ENCODE measurements around the gene IRAK1. TPM values are rescaled to one million over a fixed set of nuclear protein-coding genes. Genes with fewer than 3 reads are reported as not detected.
"Not testable (repeated sequence)": the region's sequence is repeated elsewhere in the genome, so short reads cannot be mapped to it uniquely, and the experiment has no call there.

Gene IRAK1
- total RNA-seq, 2 donors from 2014 or later: 47.2 to 58.6 TPM

DNA sequence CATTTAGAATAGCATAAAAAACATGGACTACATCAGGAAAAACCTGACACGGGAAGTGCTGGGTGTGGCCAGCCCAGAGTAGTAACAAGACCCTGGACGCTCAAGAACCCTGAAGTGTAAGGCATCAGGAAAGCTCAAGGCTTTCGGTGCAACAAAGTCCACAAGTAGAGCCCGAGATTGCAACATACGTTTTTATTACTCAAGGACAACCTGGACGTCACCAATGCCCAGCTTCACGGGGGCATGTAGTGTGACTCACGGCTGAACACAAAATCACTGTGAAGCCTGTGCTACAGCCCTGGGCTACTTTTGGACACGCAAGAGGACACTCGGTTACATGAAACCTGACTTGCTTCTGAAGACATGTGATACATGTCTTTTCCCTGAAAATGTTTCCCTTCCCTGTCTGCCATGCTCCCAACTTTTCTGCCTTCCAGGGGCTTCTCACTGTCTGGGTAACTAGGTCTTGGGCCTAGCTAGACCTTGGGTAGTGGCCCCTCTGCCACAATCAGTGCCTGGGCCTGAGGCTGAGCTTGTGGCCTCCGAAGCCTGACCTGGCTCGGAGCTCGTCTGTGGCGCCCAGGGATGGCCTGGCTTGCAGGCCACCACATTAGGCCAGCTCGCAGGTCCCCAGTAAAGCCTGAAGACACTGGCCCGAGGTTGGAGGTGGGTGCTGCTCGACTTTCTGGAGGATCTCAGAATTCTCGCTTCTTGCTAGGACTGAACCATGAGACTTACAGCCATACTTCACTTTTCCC is 9.2 kb downstream of the IRAK1 start:
- intact Hi-C loops (cut with DNase I): no loop called here
- DNase-seq: no peak
- ATAC-seq: no peak

DNA sequence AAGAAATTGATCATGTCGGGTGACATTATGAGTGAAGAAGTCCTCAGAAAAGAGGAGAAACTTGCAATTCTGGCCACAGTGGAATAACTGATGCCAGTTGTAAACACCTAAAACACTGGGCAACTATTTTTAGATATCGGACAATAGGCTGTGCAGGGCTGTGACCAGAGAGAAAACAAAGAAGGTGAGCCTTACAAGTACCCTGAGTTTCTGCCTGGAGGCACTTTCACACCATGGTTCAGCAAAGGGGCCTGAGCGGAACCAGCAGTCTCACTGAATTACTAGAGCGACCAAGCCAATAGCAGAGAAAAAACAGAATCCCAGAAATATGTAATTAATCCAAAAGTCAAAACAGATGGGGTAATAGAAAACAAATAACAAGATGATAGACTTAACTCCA is 11.2 kb downstream of the IRAK1 start:
- ATAC-seq: no peak
- intact Hi-C loops (cut with DNase I): no loop called here

DNA sequence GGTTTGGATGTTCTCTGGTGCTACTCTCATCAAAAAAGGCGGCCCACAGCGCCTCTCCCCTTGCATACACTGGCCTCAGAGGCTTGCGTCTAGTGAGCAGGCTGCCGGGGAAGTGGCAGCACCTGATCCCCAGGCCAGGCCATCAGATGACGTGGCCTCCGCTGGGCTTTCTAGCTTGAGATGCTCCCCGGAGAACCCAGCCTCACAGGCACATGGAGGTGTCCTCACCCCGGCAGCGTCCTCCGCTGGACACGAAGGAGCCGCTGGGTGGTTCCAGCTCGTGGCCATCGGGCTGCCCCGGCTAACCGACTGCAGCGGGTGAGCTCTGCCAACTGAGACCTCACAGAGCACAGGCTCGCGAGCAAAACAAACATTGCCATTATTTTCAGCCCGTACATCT is 12.8 kb downstream of the IRAK1 start:
- intact Hi-C loops (cut with DNase I): no loop called here
- ATAC-seq (no peak), DNase-seq (no peak)

More for the DNA sequence above, 11.2 kb downstream of the IRAK1 start:
- no peak for DNase-seq

DNA sequence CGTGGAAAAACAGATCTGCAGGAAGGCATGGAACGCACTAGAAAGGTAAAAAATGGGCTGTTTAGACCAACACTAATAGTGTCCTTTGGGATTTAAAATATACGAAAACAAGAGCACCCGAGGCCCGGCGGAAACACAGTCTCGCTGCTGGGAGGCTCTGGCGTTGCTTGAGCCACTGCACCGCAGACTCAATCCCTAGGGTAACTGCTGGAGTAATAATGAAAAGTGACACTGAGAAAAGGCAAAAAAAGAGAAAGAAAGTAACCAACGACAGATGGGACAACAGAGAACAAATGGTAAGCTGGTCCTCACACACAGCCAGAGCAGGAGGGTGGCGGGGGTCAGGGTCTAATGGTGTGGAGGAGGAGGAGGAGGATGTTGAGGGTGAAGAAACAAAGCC is 15.4 kb downstream of the IRAK1 start:
- DNase-seq (no peak), ATAC-seq (no peak)
- intact Hi-C loops (cut with DNase I): no loop called here

DNA sequence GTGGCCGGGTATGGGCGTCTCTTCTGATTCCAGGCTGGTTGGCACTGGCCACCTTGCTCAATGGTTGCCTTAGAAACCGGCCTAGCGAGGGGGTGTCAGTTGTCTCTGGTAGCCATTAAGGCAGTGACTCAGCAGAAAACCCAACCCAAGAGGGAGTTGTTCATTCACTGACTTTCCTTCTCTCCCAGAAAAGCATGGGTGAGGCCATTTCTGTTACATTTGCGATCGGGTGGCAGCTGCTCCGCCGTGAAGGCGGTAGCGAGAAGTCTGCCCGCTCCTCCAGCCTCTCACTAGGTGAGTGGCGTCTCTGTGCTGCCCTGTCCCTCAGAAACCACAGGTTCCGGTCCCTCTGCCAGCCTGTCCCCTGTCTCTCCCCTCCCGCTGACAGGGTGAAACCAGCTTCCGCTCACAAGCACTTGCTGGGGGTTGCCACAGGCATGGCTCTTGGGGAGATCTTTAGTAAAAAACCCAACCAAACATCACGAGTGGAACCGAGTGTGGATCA is 17.4 kb downstream of the IRAK1 start:
- no peak for DNase-seq
- intact Hi-C loops (cut with DNase I): no loop called here
- ATAC-seq: peak; percentile 49 to 67

DNA sequence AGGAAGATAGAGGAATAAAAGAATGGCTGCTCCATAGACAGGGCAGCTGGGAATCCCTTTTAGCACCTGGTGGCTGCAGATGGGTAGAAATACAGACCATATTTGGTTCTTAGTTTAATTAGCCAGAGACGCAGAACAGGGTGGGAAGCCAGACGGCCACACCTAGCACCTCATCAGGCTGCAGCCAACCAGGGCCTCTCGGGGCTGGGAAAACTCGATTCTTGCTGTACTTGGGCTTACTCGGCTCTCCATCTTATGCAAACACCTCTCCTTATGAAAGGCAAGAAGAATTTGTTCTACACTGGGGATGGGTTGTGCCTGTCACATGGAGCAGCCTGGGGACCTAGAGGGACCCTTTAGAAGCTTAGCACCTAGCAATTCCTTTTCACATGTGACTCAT is 19.7 kb downstream of the IRAK1 start:
- ATAC-seq (peak in 1 of 2 donors; percentile 40), DNase-seq (no peak)
- intact Hi-C loops (cut with DNase I): no loop called here

DNA sequence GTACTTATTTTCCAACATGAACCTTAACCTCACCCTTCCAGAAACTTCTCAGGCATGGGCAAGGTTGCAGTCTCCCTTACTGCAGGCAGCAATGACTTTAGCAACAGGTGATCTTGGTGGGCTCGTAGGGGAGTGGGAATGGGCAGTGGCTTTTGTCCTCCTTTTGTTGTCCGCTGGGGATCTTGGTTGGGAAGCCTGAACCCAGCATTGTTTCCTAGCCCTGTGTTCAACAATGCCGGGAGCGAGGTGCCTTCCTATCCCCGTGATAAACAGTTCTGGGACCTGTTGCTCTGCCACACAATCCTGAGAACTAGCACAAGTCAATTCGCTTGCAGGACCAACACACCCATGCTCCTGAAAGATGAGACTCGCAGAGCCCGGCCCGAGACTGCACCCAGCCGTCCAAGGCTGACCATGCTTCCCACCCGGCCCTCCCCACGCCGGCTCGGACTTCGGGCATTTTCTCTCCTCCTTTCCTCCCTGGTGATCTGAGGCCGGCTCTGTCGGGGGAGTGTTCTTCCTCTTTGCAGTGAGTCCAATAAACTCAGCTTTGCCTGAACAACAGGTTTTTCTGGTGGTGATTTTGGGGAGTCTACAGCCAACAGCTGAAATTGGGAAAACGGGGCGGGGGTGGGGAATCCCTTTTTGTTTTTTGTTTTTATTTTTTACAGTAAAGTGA is 20.2 kb downstream of the IRAK1 start:
- peak in 1 of 2 donors; percentile 13 for ATAC-seq
- intact Hi-C loops (cut with DNase I): no loop called here
- no peak for DNase-seq

DNA sequence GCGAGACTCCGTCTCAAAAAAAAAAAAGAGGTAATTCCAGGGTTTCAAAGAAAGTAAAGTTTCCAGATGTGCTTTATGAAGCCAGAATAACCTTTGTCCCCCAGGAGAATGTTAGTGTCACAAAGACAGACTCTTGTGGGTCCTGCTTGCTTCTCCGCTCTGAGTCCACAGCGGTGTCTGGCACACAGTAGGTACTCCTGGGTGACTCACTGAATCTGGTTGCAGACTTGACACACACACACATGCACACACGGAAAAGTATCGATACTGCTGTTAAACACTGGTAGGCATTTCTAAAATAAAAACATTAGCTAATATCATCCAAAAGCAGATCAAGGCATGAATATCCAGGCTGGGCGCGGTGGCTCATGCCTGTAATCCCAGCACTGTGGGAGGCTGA is 24.2 kb downstream of the IRAK1 start:
- intact Hi-C loops (cut with DNase I): no loop called here
- ATAC-seq (no peak), DNase-seq (no peak)

DNA sequence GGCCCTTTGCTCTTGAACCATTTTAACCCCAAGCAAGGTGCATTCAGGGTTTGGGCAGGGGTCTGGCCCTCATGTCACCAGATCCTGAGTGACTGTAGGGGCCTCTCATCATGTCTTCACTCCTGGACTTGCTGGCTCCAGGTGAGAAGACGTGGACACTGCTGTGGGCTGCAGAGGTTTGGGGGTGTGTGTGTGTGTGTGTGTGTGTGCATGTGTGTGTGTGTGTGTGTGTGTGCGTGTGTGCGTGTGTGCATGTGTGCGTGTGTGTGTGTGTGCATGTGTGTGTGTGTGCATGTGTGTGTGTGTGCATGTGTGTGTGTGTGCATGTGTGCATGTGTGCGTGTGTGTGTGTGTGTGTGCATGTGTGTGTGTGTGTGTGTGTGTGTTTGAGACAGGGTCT is 25.3 kb downstream of the IRAK1 start:
- DNase-seq; intact Hi-C loops (cut with DNase I); ATAC-seq: not testable (repeated sequence)

DNA sequence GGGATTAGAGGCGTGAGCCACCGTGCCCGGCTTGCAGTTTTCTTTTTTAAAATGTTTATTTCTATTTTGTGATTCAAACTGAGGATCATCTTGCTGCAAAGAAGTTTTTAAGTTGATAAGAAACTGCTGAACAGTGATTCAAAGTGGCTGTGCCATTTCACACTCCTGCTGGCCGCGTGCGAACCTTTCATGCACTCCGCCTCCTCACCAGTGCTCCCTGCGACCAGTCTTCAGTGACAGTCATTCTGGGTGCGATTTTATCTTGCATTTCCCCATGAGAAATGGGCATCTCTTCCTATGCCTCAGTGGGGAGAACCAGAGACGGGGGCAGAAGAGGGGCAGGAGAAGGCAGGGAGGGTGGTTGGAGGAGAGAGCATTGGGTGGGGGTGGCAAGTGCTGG is 25.7 kb downstream of the IRAK1 start:
- no peak for DNase-seq
- intact Hi-C loops (cut with DNase I): no loop called here
- no peak for ATAC-seq

DNA sequence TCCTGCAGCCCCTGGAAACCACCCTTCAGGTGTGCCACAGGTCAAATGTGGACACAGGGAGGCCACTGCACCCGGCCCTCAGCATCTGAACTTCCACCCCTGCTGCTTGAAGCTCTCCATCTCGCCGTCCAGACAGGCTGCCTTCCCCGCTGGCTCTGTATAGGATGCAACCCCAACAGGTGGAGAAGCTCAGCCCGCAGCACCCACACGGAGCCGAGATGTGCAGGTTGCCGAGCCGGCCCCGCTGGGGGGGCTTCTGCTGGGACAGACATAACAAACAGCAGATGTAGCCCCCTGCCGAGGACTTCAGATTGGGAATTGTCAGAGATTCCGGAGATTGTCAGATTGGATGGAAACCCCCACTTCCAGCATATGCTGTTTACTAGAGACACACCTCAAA is 26.6 kb downstream of the IRAK1 start:
- DNase-seq: no peak
- intact Hi-C loops (cut with DNase I): no loop called here
- ATAC-seq: no peak

DNA sequence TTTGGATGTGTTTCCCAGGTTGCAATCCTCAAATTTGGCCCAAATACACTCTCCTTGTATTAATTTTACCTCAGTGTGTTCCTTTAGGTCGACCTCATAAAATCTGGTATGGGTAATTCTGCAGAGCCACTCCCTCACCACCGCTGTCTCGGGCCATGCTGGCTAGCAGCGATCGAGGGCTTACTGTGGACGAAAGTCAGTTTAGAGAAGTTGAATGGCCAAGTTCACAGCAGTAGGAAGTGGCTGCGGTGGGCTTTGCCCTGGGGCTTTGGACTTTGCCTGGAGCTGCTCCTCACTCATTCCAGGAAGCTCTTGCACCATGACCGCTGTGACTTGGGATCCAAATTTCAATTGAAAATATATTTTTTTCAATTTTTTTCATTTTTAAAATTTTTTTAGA is 27.5 kb downstream of the IRAK1 start:
- no peak for ATAC-seq
- DNase-seq: no peak
- intact Hi-C loops (cut with DNase I): no loop called here

DNA sequence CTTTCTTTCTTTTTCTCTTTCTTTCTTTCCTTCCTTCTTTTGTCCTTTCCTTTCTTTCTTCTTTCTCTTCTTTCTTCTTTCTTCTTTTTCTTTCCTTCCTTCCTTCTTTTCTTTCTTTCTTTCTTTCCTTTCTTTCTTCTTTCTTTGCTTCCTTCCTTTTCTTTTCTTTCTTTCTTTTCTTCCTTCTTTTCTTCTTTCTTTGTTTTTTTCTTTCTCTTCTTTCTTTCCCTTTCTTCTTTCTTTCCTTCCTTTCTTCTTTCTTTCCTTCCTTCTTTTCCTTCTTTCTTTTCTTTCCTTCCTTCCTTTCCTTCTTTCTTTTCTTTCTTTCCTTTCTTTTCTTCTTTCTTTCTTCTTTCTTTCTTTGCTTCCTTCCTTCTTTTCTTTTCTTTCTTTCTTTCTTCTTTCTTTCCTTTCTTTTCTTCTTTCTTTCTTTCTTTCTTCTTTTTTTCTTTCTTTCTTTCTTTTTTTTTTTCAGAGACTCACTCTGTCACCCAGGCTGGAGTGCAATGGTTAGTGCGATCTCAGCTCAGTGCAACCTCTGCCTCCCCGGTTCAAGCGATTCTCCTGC is 28.6 kb downstream of the IRAK1 start:
- intact Hi-C loops (cut with DNase I): no loop called here
- no peak for DNase-seq
- no peak for ATAC-seq

DNA sequence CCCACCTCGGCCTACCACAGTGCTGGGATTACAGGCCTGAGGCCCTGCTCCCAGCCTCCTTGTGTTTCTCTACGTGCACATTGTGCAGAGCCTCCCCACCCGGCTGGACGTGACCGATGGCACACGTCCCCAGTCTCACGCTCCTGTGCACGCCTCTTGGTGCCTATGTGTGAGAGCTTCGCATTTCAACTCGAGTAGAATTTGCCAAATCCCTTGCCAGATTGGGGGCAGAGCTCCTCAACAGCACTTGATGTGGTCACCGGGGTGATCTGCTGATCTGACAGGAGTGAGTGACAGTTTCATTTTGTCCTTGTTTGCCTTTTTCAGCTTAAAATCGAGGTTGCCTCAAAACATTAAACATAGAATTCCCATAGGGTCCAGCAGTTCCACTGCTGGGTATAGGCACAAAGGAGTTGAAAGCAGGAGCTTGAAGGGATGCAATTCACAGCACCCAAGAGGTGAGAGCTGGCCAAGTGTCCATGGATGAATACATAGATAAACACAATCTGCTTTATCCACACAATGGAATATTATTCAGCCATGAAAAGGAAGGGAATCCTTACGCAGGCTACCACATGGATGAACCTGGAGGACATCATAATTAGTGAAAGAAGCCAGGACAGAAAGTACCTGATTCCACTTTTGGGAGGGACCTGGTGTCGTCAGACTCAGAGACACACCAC is 29.6 kb downstream of the IRAK1 start:
- DNase-seq: no peak
- no peak for ATAC-seq
- intact Hi-C loops (cut with DNase I): no loop called here

DNA sequence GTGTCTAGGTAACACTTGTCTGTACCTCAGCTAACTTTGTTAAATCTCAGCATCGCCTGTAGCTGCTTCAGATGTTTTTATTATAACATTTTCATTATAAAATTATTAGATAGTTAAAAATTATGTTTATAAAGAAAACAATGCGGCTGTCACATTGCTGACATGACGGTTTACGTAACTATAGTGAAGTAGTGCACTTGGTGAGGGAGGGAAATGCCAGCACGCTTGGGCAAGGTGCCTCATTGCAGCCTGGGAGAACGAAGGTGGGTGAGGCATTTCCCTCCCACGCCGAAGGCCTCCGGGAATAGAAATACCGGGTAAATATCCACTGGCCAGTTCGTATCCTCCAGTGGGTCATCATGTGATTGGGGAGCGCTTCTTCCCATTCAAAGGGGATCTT is 31.2 kb downstream of the IRAK1 start:
- DNase-seq (no peak), ATAC-seq (peak in 1 of 2 donors; percentile 29)
- intact Hi-C loops (cut with DNase I): no loop called here

DNA sequence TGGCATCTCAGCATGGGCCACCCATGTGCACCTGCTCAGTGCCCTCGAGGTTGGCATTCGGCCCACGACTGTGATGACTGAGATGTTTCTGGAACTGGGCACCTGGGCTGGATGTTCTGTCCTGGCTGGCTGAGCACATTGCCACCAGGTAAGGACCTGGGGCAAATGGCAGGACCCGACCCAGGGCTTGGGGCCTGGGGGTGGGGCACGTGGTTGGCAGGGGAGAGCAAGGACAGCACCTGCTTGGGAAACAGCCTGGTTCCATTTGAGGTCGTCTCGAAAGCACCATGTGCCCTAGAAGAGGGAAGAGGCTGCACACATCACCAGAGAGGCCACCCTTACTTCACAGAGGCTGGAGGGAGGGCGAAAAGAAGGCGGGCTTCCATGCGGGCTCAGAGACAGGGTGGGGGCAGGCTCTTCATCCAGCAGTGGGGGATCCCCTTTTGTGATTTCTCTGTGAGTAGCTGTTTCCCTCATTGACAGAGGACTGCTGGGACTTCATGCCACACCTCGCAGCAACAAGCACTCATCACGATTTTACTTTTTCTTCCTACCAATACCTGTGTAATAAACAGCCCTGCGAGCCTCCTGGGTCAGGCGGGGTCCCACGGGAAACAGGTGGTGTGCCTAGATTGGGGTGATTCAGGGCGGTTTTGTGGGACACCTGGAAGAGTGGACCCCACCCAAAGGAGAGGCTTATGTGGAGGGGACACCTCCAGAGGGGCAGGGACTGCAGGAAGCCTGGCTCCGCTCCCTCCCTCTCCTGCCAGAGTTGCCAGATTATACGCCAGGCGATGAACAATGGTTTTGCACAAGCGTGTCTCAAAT is 35.1 kb downstream of the IRAK1 start:
- ATAC-seq (no peak), DNase-seq (no peak)
- intact Hi-C loops (cut with DNase I): no loop called here

DNA sequence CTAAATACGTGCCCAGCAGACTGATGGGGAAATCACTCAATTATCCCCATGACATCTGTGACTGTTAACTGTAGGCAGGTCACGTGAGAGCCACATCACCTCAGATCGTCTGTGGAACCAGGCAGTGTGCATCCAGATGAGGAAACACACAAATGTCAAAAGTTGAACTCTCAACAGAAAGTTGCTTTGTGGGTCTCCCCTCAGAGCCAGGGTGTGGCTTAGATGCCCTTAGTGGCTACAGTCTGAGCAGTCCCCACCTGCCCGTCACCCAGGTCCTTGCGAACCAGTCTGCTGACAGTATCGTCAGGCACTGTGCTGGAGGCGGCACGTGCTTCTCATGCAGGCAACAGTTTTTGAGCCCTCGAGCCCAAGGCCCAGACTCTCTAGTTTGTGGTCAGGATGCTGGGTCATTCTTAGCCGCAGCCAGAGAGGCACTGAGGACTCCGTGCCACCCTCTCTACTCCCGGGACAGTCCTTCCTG is 36.3 kb downstream of the IRAK1 start:
- no peak for DNase-seq
- intact Hi-C loops (cut with DNase I): no loop called here

DNA sequence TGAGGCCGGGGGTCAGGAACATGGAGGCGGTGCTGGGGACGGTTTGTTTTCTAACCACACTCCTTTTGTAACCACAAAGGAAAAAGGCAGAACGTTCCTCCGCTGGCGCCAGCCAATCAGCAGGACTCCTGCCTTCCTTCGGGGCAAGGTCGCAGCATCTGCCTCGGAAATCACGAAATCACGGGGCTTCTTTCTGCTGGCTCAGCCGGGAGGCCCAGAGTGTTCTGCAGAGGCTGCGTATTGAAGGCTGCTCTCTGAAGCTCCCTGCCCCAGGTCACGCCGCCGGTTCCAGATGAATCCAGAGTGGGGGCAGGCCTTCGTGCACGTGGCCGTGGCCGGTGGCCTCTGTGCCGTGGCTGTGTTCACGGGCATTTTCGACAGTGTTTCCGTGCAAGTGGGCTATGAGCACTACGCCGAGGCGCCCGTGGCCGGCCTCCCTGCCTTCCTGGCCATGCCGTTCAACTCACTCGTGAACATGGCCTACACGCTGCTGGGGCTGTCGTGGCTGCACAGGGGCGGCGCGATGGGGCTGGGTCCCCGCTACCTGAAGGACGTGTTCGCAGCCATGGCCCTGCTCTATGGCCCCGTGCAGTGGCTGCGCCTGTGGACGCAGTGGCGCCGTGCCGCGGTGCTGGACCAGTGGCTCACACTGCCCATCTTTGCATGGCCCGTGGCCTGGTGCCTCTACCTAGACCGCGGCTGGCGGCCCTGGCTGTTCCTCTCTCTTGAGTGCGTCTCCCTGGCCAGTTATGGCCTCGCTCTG is 37.8 kb downstream of the IRAK1 start:
- peak; percentile 38 for DNase-seq
- intact Hi-C loops (cut with DNase I): no loop called here
- peak; percentile 20 to 41 for ATAC-seq

More for the DNA sequence above, 36.3 kb downstream of the IRAK1 start:
- ATAC-seq: no peak
